GM21576 (cell line): Measurements from ENCODE around the gene WDR12.
"Not testable (repeated sequence)": the region's sequence is repeated elsewhere in the genome, so short reads cannot be mapped to it uniquely, and the experiment has no call there.

Experiments
- ATAC-seq: cut with Tn5 transposase; IDR thresholded peaks from one replicate; pipeline ENCODE4 v1.9.1; 2021; ENCODE audit warnings: mild to moderate bottlenecking, moderate library complexity; ENCODE audit not compliant: unreplicated experiment

WDR12 gene

DNA sequence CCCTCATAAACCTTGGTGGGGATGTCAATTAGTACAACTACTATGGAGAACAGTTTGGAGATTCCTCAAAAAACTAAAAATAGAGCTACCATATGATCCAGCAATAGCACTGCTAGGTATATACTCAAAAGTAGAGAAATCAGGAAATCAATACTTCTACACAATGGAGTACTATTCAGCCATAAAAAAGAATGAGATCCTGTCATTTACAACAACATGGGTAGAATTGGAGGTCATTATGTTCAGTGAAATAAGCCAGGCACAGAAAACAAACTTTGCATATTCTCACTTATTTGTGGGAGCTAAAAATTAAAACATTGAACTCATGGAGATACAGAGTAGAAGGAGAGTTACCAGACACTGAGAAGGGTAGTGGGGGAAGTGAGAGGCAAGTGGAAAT is 6.0 kb downstream of the WDR12 start:
- not testable (repeated sequence) for ATAC-seq

DNA sequence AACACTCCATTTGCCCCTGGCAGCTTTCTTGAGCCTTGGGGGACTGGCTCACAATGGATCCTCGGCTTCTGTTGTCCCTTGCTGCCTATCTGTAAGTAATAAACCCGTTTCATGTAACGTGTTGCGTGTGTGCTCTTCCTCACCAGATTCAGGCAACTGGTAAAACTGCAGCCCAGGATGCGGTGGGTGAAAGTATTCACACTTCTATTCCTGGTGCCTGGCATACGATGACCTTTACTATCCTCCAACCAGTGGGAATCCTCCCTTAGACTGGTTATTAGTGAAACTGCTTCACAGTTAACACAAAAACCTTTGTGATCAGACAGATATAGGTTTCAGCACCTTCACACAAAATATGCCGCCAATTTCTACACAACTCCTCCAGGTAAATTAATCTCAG is 26.3 kb downstream of the WDR12 start:
- ATAC-seq = no peak

DNA sequence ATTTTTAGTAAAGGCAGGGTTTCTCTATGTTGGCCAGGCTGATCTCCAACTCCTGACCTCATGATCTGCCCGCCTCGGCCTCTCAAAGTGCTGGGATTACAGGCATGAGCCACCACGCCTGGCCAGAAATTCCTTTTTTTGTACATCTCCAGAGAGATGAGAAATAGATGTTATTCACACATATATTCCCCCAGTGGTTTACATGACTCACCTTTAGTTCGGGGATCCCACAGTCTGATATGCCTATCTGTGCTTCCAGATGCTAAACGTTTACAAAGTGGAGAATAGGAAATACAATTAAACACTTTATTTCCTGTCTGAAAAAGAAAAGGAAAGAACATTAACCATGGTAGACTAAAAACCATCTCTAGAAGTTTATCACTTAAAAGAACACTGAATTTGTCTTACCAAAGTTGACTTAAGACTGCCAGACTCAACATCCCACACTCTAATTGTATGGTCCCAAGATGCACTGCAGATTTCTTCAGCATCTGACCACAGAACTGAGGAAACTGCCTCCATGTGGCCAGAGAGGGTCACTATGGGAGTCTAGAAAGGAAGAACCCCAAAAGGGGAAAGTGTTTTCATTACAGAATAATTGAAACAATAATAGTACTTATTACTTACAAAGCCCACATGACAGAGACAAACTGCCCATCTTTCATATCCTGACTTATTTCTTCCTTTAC is 27.3 kb downstream of the WDR12 start:
- ATAC-seq = no peak

DNA sequence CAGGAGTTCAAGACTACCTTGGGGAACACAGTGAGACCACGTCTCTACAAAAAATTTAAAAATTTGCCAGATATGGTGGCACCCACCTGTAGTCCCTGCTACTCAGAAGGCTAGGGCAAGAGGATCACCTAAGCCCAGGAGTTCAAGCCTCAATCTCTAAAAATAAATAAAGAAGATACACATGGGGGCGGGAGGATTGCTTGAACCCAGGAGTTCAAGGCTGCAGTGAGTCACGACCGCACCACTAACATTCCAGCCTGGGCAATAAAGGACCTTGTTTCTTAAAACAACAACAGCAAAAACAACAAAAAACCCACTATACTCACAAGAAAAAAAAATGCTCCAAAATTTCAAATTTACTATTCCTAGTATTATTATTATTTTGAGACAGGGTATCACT is 29.9 kb downstream of the WDR12 start:
- no peak for ATAC-seq

DNA sequence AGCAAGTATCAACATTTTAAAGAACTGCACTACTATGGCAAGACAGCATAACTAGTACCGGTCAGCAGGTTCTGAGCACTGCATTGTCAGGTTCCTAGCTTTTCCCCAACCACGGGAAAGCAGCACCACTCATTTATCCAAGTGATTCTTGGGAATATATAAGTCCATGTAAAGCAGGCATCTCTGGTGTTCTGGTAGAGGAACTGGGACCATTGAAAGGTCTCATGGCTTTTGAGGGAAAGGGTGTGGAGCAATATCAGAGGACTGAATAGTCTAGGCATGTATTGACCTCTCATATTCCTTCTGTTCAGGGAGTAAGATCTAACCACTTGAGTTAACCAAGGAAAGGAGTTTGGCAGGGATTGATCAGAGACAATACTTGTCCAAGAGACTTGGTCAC is 33.8 kb downstream of the WDR12 start:
- no peak for ATAC-seq

DNA sequence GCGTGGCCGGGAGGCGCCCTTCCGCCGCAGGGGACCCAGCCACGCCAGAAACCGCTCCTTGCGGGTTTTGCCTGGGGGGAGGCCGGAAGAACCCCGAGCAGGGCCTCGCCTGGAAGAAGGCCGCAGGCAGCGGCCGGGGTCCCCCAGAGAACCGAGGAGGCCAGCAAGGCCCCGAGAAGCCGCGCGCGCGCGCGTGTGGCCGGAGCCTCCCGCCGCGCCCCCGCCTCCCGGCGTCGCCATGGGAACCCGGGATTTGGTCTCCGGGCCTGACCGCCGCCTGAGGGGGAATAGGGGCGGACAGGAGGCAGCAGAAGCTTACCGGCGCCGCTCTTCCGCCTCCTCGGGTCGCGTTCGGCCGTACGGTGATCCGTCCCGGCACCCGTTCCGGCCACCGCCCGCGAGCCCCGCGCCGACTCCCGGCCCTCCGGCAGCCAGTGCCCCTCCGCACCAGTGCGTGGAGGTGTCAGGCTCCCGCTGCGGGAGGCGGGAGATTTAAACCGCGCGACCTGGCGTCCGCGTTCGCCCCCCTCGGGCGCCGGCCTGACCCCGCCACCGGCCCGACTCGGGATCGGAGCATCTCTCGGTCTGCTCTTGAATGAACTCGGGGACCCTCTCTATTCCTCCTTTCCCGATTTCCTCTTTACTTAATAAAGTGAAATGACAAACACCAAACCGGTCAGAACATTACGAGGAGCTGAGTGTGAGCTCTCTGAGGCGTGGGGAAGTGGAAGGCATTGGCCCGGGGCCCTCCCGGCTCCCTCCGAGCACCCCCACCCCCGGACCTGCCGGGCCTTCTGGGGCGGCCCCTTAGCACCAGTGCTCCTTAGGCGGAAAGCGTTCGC is 40.0 kb downstream of the WDR12 start, which contains the start of gene ICA1L:
TSS of gene ICA1L (minus strand) at position 467 of the 842 bp plus-strand sequence. CDS start 42,757 bp downstream, outside the sequence.
- ATAC-seq = peak; percentile 41

DNA sequence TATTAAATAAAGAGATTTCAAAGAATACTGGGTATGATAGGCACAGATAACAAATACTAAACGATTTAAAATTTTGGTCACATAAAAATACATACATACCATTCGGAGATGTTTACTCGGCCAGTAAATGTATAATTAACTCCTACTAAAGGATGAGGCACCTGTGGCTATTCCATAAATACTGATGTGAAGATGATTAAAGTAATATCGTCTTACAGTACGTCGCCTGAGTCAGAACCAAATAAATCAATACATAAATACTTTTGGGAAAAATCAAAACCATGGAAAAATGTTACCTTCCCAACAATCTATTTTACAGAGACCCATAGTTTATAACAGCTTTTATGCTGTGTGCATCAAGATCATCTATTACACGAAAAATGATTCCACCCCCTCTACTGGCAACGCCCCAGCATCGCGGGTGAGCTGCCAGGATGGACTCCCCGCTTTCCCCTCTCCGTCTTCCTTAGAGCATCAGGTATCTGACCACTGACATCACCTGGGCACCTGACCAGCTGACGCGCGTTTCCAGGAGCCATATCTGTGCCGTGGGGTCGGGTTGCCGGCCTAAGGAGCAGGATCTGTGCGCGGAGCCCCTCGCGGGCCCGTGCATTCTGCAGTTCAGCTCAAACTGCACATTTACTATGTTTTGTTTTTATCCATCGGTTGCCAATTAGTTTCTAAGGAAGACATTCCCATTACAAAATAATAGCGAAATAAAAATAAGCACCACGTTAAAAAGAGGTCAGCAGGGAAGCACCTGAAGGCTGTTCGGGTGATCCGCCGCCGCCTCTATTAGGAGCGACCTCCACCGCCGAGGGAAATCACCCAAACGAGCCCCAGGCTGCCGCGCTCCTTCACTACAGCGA is 40.8 kb downstream of the WDR12 start:
- peak; percentile 78 for ATAC-seq

DNA sequence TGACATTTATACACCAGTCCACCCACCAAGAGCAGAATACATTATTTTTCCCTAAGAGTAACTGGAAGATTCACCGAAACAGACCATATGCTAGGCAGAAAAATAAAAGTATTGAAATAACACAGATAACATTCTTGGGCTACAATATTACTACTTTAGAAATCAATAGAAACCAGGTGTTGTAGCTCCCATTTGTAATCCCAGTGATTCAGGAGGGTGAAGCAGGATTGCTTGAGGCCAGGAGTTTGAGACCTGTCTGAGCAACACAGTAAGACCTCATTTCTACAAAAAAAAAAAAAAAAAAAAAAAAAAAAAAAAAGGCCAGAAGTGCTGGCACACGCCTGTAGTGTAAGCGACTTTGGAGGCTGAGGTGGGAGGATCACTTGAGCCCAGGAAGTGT is 49.5 kb downstream of the WDR12 start:
- ATAC-seq = no peak

DNA sequence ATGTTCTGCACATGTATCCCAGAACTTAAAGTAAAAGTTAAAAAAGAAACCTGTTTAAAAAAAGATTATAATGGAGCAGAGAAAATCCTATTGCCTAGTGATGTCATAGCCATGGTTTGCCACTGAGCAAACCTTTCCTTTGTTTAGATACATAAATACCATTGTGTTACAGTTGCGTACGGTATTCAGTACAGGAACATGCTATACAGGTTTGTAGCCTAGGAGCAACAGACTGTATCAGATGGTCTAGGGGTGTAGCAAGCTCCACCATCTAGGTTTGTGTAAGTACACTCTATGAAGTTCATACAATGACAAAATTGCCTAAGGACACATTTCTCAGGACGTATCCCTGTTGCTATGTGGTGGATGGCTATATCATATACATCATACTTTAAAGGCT is 52.9 kb downstream of the WDR12 start:
- no peak for ATAC-seq

DNA sequence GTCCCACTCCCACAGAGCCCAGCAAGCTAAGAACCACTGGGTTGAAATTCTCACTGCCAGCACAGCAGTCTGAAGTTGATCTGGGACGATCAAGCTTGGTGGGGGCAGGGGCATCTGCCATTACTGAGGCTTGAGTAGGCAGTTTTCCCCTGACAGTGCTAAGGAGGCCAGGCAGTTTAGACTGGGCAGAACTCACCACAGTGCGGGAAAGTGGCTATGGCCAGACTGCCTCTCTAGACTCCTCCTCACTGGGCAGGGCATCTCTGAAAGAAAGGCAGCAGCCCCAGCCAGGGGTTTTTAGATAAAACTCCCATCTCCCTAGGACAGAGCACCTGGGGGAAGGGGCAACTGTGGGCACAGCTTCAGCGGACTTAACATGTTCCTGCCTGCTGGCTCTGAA is 62.1 kb downstream of the WDR12 start:
- not testable (repeated sequence) for ATAC-seq

DNA sequence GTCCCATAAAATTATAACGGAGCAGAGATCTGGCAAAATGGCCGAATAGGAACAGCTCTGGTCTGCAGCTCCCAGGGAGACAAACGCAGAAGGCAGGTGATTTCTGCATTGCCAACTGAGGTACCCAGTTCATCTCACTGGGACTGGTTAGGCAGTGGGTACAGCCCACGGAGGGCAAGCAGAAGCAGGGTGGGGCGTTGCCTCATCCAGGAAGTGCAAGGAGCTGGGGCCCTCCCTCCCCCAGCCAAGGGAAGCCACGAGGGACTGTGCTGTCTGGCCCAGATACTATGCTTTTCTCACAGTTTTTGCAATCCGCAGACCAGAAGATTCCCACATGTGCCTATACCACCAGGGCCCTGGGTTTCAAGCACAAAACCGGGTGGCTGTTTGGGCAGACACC is 62.7 kb downstream of the WDR12 start:
- ATAC-seq = no peak

DNA sequence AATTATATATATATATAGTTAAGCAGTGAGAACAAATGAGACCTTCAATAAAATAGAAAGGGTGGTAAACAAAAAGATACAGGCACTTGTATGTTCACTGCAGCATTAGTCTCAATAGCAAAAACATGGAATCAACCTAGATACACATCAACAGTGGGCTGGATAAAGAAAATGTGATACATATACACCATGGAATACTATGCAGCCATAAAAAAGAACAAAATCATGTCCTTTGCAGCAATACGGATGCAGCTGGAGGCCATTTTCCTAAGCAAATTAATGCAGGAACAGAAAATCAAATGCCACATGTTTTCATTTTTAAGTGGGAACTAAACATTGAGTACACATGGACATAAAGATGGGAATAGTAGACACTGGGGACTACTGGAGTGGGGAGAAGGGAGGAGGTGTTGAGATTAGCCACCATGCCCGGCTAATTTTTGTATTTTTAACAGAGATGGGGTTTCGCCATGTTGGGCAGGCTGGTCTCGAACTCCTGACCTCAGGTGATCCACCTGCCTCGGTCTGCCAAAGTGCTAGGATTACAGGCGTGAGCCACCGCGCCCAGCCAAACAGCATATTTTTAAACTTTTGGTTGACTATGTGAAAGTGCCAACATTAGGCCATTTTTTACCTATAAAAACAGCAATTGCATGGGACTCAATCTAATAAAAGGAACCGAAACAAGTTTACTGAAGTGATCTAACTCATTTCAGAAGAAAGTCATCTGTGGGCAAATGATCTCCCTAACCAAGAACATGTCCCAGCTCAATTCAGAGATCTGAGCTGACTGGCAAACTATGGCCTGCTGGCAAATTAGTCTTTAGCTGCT is 63.6 kb downstream of the WDR12 start:
- ATAC-seq = peak; percentile 91

DNA sequence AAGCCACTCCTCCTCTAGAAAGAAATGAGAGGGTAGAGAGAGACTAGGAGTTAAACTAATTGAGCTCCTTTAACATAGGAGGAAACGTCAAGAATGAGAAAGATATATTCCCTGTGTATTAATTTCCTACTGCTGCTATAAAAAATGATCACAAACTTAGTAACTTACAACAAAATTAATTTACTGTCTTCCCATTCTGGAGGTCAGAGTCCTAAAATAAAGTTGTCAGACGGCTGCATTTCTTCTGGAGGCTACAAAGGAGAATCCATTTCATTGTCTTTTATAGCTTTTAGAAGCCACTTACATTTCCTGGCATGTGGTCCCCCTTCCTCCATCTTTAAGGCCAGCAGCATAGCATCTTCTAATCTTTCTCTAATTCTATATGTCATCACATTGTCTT is 66.8 kb downstream of the WDR12 start:
- no peak for ATAC-seq

DNA sequence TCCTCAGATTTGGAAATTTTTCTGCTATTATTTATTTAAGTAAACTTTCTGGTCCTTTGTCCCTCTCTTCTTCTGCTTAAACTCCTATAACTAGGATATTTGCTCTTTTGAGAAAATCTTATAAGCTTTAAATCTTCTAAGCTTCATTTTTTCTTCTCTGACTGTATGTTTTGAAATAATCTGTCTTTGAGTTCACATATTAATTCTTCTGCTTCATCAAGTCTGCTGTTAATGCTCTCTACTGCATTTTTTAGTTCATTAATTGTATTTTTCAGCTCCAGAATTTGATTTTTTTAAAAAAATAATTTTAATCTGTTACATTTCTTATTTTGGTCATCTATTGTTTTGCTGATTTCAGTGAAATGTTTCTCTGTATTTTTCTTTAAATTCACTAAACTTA is 68.8 kb downstream of the WDR12 start:
- ATAC-seq = no peak

DNA sequence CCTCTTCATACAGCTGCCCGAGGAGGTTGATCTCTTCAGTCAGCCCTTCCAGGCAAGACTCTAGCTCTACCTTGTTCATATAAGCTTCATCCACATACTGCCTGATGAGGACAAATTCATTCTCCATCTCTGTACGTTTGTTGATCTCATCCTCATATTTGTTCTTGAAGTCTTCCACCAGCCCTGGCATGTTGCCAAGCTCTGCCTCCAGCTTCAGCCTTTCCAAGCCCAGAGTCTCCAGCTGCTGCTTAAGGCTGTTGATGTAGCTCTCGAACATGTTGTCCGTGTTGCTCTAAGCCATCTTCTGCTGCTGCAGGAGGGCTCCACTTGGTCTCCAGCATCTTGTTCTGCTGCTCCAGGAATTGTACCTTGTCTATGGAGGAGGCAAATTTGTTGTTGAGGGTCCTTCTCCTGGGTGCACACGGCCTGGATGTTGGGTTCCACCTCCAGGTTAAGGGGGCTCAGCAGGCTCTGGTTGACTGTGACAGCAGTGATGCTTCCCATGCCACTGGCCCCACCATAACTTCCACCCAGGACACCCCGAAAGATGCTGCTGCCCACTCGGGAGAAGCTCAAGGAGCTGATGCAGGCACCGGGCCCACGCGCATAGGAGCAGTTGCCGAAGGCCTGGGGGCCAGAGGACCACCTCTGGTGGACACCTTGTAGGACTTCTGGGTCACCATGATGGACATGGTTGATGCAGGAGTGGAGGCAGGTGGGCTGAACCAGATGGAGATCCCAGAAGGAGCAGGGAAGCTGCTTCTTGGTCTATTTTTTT is 70.2 kb downstream of the WDR12 start:
- ATAC-seq = no peak

DNA sequence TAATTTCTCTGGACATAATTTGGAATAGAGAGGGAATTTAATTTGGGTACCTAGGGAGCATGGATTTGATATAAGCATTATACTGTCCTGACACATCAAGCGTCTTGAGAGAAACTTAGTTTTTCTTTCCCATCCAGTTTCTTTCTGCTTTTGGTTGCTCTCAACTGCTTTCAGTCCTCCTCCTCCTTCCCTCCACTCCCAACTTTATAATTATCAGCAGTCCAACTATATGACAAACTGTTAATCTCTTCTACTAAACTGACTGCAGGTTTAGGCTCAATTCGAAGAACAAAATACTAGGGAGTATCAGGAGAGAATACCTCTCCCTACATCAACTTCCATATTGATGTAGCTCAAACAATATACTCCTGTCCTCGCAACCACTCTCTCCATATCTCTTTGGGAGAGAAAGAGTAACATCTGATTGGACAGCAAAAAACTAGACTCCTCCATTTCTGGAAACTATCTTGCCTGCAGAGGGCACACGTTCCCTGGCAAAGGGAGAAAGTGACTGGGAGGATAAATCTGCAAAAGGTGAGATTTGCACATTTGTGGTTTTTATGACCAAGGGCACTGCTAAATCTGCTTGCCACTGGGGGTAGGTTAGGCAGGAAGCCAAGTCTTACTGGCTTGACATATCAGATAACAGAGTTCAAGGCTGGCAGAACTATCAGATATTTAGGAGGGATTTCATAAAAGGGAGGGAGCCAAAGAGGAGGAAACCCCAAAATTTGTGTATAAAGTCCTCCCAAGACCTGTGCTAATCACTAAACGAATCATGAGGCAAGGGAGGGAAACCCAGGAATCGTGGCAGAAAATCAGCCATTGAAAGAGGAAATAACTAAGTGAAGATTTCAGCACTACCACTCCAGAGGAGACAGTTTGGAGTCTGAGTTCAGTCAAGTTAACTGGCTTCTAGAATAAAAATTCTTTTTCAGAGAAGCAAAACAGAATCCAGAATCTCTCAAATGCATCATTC is 79.9 kb downstream of the WDR12 start:
- peak; percentile 60 for ATAC-seq

DNA sequence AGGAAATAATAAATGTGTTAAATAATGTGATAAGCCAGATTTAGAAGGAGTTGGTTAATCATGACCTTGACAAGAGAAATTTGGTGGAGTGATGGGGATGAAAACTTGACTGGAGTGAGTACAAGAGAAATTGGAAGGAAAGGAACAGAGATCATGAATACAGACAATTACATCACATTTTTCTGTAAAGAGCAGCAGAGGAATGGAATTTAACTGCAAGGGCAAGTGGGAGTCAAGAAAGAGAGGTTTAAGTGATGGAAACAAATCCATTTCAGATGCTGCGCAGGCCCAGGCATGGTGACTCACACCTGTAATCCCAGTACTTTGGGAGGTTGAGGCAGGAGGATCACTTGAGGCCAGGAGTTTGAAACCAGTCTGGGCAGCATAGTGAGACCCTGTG is 86.6 kb downstream of the WDR12 start:
- ATAC-seq = no peak
